GM13976 (cell line): ENCODE data around the gene SERGEF.

Experiments used
- DNase-seq: peaks from one replicate; pipeline ENCODE4 v3.0.0; 2012; ENCODE audit warnings: low spot score
- in situ Hi-C: fragments of 300-500 bp; cut with MboI; formaldehyde crosslinking; loops from one replicate; pipeline ENCODE4 v1.12.0; 2022; ENCODE audit warnings: low sequenced_read_pairs, mixed read lengths, inconsistent platforms; ENCODE audit not compliant: unreplicated experiment
- TF ChIP-seq, protein P1 (sequence below): IDR thresholded peaks from 2 replicates; pipeline ENCODE4 v1.5.1; 2012; ENCODE audit warnings: borderline replicate concordance, mild to moderate bottlenecking; ENCODE audit not compliant: insufficient read depth; ENCODE audit errors: extremely low read depth, missing control alignments, control extremely low read depth

The SERGEF gene

DNA sequence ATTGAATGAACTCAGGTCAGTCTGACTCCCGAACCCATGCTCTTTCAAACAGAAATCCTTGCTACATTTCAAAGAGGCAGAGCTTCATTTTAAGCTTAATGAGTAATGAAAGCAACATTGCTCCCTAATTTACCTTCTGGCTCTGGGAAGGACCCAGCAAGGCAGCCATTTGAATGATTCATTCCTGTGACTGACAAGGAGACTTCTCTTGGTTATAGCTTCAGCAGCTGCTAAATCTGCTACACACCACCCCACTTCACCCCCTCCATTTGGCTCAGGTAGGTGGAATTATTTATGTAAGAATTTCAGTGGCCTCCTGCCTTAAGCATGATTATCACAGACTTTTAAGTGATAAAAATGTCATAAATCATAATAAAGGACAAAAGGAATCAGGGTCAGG is 160.6 kb downstream of the SERGEF start:
- in situ Hi-C loops, result no loop called here
- TF ChIP-seq, protein P1, sequence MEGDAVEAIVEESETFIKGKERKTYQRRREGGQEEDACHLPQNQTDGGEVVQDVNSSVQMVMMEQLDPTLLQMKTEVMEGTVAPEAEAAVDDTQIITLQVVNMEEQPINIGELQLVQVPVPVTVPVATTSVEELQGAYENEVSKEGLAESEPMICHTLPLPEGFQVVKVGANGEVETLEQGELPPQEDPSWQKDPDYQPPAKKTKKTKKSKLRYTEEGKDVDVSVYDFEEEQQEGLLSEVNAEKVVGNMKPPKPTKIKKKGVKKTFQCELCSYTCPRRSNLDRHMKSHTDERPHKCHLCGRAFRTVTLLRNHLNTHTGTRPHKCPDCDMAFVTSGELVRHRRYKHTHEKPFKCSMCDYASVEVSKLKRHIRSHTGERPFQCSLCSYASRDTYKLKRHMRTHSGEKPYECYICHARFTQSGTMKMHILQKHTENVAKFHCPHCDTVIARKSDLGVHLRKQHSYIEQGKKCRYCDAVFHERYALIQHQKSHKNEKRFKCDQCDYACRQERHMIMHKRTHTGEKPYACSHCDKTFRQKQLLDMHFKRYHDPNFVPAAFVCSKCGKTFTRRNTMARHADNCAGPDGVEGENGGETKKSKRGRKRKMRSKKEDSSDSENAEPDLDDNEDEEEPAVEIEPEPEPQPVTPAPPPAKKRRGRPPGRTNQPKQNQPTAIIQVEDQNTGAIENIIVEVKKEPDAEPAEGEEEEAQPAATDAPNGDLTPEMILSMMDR, result no peak
- DNase-seq, result no peak

DNA sequence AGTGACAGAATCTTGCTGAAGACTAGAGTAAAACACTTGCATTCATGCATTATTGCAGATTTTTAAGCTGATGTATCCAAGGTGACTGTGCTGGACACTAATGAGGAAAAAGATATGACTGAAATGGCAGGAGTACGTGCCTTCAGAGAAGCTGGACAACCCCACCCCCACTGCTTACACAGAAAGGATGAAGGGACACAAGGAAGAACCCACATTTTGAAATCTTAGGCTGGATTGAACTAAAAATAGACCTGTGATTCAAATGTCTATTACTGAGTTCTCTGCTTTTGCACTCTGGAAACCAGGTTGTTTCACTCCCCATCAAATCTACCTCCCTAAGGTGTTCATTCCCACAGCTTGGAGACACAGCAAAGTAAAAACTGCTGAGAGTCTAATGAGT is 161.2 kb downstream of the SERGEF start:
- in situ Hi-C loops, result no loop called here
- no peak for DNase-seq
- TF ChIP-seq, protein P1, result no peak

DNA sequence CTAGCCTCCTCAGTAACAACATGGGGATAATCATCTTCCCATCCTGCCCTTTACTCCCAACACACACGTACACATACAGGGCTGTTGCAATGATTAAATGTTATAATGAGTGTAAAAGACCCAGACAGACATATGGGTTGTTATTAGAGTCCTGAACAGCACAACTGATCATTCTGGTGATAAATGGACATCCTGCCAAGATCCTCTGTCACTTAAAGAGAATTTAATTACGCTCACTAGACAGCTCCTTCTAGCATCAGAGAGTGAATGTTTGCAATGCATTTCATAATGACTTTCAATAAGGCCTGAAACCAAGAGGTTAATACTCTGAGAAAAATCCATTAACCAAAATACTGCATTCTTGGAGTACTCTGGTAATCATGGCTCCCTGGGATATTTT is 162.5 kb downstream of the SERGEF start:
- in situ Hi-C loops, result no loop called here
- DNase-seq, result no peak
- TF ChIP-seq, protein P1, result no peak

DNA sequence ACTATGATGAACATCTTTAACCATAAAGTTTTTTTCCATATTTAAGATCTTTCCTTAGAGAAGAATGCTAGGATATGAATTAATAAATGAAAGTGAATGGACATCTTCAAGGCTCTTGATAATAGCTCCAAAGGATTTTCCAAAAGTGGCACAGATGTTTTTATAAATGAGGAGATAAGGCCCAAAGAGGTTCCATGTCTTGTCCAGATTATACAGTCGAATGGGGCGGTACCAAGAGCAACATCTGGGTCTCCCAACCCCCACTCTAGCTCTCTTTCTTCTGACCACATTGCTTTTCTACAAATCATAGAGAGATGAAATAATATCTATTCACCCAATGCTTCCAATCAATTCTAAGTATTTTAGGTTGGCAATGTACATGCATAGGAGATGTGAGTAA is 164.1 kb downstream of the SERGEF start:
- in situ Hi-C loops, result no loop called here
- DNase-seq, result no peak
- TF ChIP-seq, protein P1, result no peak

DNA sequence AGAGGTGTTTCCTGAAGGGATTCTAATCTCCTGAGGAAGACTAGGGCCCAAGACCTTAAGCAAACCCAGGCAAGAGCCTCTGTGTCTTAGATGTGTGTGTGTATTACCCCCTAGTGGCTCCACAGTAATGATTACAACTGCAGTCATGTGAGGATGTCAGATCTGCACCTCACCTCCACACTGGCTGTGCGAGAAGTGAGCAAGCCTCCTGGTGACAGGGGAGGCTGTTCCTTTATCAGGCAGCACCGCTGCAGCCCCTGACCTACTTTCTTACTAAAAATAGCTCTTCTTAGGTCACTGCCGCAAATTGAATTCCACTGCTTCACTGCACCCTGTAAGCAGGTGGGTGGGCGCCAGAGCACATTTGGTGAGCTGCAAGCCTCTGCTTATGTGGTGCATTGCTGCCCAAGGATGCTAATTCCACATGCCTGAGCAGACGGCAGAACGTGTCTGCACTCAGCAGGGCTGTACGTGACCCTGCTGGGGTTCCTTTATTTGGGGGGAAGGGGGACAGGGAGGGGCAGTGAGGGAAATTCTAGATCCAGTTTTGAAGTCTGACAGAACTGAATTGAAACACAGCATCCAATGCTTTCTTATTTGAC is 165.9 kb downstream of the SERGEF start:
- in situ Hi-C loops, result no loop called here
- TF ChIP-seq, protein P1, result no peak
- DNase-seq, result no peak

DNA sequence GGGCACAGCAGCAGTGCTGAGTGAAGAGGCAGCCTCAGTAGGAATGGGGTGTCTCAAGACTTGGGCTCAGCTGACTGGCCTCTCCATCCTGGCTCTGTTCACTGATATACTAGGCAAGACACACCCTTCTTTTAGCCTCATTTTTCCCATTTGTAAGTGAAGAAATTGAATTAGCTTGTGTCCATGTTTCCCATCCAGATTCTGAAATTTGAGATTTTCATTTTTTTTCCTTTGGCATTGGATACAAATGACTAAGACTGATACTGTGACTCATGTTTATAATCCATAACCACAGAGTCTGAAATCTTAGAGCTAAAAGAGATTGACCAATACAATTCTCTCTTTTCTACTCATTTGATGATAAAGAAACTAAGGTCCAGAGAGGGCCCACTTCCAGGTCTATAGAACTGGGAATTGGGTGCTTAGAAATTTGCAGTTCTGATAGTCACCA is 167.4 kb downstream of the SERGEF start:
- TF ChIP-seq, protein P1, result no peak
- no peak for DNase-seq
- in situ Hi-C loops, result no loop called here
